Measurements from ENCODE around the gene RGS6.

GRCh38 chr14:72404106-72404774 lies 472.0 kb downstream of the RGS6 start:
- TF ChIP-seq POLR2A (IDR thresholded peaks at IDR 0.05; ENCODE audit: low read length) (no peak), GATA1 (IDR thresholded peaks at IDR 0.05; ENCODE audit: low read depth, low read length) (no peak)
